Kidney epithelial cell (primary cell): Measurements from ENCODE around the gene SNAP25. TPM values are rescaled to one million over a fixed set of nuclear protein-coding genes. Genes with fewer than 3 reads are reported as not detected.

ENCODE experiments used
- DNase-seq: peaks from one replicate; pipeline ENCODE4 v3.0.0-alpha.2; 2010; ENCODE audit warnings: low read depth
- H3K27me3 ChIP-seq: 2 replicates; pipeline ENCODE4 v1.6.0; 2011; ENCODE audit warnings: low read length; ENCODE audit not compliant: control insufficient read depth, insufficient read depth
- H3K36me3 ChIP-seq: 2 replicates; pipeline ENCODE4 v1.5.1; 2011; ENCODE audit warnings: low read length; ENCODE audit not compliant: control insufficient read depth, insufficient read depth
- H3K4me3 ChIP-seq: 2 replicates; pipeline ENCODE4 v1.5.1; 2011; ENCODE audit warnings: low read depth, mild to moderate bottlenecking, control low read depth, low read length
- total RNA-seq: library from RNA; depleted of rRNA; stranded (reverse); fragments of >200 nt; gene quantifications from 2 replicates; pipeline ENCODE4 v1.2.3, GENCODE V29; 2015
- TF ChIP-seq, protein P1 (sequence below): IDR thresholded peaks from 2 replicates; pipeline ENCODE4 v1.5.1; 2011; ENCODE audit warnings: mild to moderate bottlenecking, moderate library complexity, low read length, control low read depth, inconsistent platforms; ENCODE audit not compliant: insufficient read depth, poor library complexity, severe bottlenecking

The SNAP25 gene
- total RNA-seq, 1 donor from 2014 or later: 1.0 TPM

- peak overlapping the region; percentile 40 for H3K4me3 ChIP-seq
- TF ChIP-seq, protein P1, sequence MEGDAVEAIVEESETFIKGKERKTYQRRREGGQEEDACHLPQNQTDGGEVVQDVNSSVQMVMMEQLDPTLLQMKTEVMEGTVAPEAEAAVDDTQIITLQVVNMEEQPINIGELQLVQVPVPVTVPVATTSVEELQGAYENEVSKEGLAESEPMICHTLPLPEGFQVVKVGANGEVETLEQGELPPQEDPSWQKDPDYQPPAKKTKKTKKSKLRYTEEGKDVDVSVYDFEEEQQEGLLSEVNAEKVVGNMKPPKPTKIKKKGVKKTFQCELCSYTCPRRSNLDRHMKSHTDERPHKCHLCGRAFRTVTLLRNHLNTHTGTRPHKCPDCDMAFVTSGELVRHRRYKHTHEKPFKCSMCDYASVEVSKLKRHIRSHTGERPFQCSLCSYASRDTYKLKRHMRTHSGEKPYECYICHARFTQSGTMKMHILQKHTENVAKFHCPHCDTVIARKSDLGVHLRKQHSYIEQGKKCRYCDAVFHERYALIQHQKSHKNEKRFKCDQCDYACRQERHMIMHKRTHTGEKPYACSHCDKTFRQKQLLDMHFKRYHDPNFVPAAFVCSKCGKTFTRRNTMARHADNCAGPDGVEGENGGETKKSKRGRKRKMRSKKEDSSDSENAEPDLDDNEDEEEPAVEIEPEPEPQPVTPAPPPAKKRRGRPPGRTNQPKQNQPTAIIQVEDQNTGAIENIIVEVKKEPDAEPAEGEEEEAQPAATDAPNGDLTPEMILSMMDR: no peak
These were observed 764 bp upstream of the SNAP25 start for GRCh38 chr20:10217721-10218410.

GRCh38 chr20:10219452-10219791 lies 792 bp downstream of the SNAP25 start:
- H3K36me3 ChIP-seq: no peaks in the 10 kb centered on the region
- H3K27me3 ChIP-seq: no peaks in the 10 kb centered on the region
- TF ChIP-seq, protein P1: no peak
- peak overlapping the region; percentile 55 for H3K4me3 ChIP-seq
- DNase-seq: no peak

More at GRCh38 chr20:10217721-10218410, 764 bp upstream of the SNAP25 start:
- no peaks in the 10 kb centered on the region for H3K36me3 ChIP-seq
- DNase-seq: peak; percentile 85
- H3K27me3 ChIP-seq: no peaks in the 10 kb centered on the region

DNA sequence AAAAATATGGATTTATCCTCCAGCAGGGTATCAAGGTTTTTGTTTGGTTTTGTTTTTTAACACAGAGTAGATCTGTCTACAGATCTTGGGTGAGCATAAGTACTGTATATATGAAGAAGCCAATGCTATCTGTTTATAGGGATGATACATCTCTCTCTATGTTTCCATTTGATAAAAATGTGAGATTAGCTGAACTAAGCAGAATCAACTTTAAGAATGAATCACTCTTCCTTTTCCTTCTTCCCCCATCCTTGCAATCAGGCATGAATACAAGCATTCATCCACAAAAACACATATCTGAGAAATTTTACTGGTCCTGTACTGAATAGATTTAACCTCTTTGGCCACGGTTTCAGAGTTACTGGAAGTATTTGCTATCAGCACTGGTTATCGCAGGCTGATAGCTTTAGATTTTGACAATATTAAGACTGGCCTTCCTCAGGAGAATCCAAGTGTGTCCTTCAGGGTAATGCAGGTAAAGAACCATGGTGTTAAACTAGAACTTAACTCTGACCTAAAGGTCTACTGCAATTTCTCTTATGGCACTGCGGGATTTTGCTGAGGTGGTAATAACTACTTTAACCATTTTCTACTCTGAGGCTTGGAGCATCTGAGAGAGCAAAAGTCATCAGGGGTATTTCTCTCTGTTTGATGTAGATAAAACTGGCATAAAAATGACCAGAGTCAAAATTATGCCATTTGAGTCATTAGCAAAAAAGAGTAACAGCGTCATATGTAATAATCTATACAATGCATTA lies 1.5 kb downstream of the SNAP25 start:
- Histone ChIP-seq H3K4me3 (no peak overlapping the region), H3K36me3 (no peaks in the 10 kb centered on the region), H3K27me3 (no peaks in the 10 kb centered on the region)
- no peak for DNase-seq
- TF ChIP-seq, protein P1: no peak

DNA sequence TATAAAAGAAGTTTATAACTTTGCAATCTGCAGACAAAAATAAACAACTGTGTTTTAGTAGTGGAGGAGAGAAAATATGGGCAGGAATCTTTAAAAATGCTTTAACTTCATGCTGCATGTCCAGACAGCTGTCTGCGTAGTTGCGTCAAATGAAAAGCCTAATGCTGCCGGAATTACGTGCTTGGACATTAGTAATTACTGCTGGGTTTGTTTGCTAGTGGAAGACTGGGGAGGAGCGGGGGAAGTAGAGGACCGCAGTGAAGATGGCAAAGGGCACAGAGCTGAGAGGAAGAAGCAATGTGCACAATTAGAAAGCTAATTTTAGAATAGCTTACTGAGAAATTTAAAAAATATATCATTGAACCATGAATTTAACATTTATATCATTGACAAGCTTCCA lies 2.4 kb downstream of the SNAP25 start:
- DNase-seq: no peak
- TF ChIP-seq, protein P1: no peak
- H3K27me3 ChIP-seq: no peaks in the 10 kb centered on the region
- no peaks in the 10 kb centered on the region for H3K36me3 ChIP-seq
- no peak overlapping the region for H3K4me3 ChIP-seq

- TF ChIP-seq, protein P1: peak; percentile 28
- Histone ChIP-seq H3K36me3 (no peaks in the 10 kb centered on the region), H3K27me3 (no peaks in the 10 kb centered on the region), H3K4me3 (no peak overlapping the region)
- DNase-seq: no peak
These were observed 6.9 kb downstream of the SNAP25 start for GRCh38 chr20:10225439-10226060.
